Measurements from ENCODE around the gene LRIG3. TPM values are rescaled to one million over a fixed set of nuclear protein-coding genes. Genes with fewer than 3 reads are reported as not detected.

Gene LRIG3
- total and polyA plus RNA-seq, 2 of the 8 experiments (the other 6 are each of a cell fraction or from before 2014, with no cell fraction given): 6.5 to 9.1 TPM

GRCh38 chr12:58873496-58873895 is 46.8 kb downstream of the LRIG3 start:
- Histone ChIP-seq H2BK120ac (replicated peaks; ENCODE audit: low read depth, low read length) (no peak overlapping the region), H3K14ac (ENCODE audit: insufficient read length) (no peak overlapping the region), H3K4me3 (ENCODE audit: extremely low read depth in 1 of 4, insufficient read depth in 2 of 4, low read depth in 3 of 4, low read length in 4 of 4) (no peak overlapping the region), H2BK5ac (ENCODE audit: low read depth, low read length) (no peak overlapping the region), H3K27me3 (replicated peaks in 1 of 4; ENCODE audit: control insufficient read depth in 3 of 4, extremely low read depth in 1 of 4, insufficient read depth in 3 of 4, low read length in 3 of 4) (no peaks in the 10 kb centered on the region), H3K4me1 (replicated peaks in 1 of 4; ENCODE audit: control insufficient read depth in 3 of 4, insufficient read depth in 4 of 4, low read length in 3 of 4) (no peaks in the 10 kb centered on the region), H3K4me2 (ENCODE audit: insufficient read depth in 1 of 2, low read depth in 2 of 2, low read length in 2 of 2) (no peak overlapping the region), H2BK12ac (ENCODE audit: low read depth, low read length) (no peak overlapping the region), H4K91ac (replicated peaks; ENCODE audit: insufficient read length, low read length) (no peak overlapping the region), H2BK20ac (ENCODE audit: low read length) (no peak overlapping the region), H3K79me2 (ENCODE audit: control insufficient read depth in 1 of 2, insufficient read depth in 2 of 2, low read length in 2 of 2) (no peaks in the 10 kb centered on the region), H4K8ac (ENCODE audit: extremely low read depth, insufficient read depth, low read length) (no peak overlapping the region), H3K23me2 (ENCODE audit: low read depth, low read length) (no peaks in the 10 kb centered on the region), H2AFZ (ENCODE audit: low read length) (no peak overlapping the region), H3K23ac (ENCODE audit: insufficient read length) (no peak overlapping the region), H3K79me1 (ENCODE audit: low read depth, low read length) (no peaks in the 10 kb centered on the region), H4K5ac (ENCODE audit: insufficient read length, low read depth, low read length) (no peak overlapping the region), H3K18ac (ENCODE audit: extremely low read depth, low read length) (no peak overlapping the region), H2AK5ac (ENCODE audit: low read depth, low read length) (no peak overlapping the region), H2BK15ac (ENCODE audit: low read length) (no peak overlapping the region), H3K9ac (replicated peaks in 1 of 4; ENCODE audit: extremely low read depth in 1 of 4, low read depth in 3 of 4, low read length in 3 of 4) (no peak overlapping the region), H3K56ac (replicated peaks; ENCODE audit: insufficient read length, low read depth, low read length) (no peak overlapping the region), H3K9me3 (ENCODE audit: insufficient read depth in 2 of 2, low read depth in 1 of 2, low read length in 1 of 2) (no peaks in the 10 kb centered on the region), H3K4ac (replicated peaks; ENCODE audit: insufficient read length, low read depth, low read length) (no peak overlapping the region), H4K20me1 (replicated peaks in 1 of 2; ENCODE audit: control insufficient read depth in 1 of 2, insufficient read depth in 2 of 2, low read length in 2 of 2) (no peaks in the 10 kb centered on the region), H3K27ac (ENCODE audit: low read depth, low read length) (no peak overlapping the region), H3K36me3 (ENCODE audit: control insufficient read depth in 2 of 4, insufficient read depth in 4 of 4, low read length in 3 of 4) (peaks cover 4 to 35% (median 17%) of the 10 kb centered on the region in 4 experiments; a peak in 7 of 8 replicates)
- no peak for TF ChIP-seq SUZ12 (IDR thresholded peaks at IDR 0.05; ENCODE audit: low read length)
- TF ChIP-seq CHD1 (IDR thresholded peaks at IDR 0.05; ENCODE audit: low read depth, low read length): no peak
- no peak for TF ChIP-seq NRF1 (IDR thresholded peaks at IDR 0.05; ENCODE audit: low read depth, low read length)
- DNase-seq (ENCODE audit: low read depth in 1 of 2, low spot score in 2 of 2) (no peak), FAIRE-seq (no peak)
- 87% methylated on average over 5 of the region's 5 CpGs; no CpG with 5 or more reads in 1 of the 2 experiments for WGBS, 2 experiments (ENCODE audit: extremely low coverage in 1 of 2, insufficient coverage in 1 of 2, insufficient read length in 1 of 2, insufficient replicate concordance in 2 of 2, low coverage in 1 of 2, low lambda C conversion rate in 2 of 2, missing lambda C conversion rate in 1 of 2)
- ChIA-PET POLR2A (ENCODE audit: partially characterized antibody) (no interaction called here), CTCF (ENCODE audit: partially characterized antibody) (no interaction called here)
